ENCODE results near the gene MYO1F. TPM values are rescaled to one million over a fixed set of nuclear protein-coding genes. Genes with fewer than 3 reads are reported as not detected.

The MYO1F gene
- total RNA-seq, 1 experiment from 2014 or later = not detected

GRCh38 chr19:8610041-8610935 is 33.0 kb upstream of the MYO1F start, which contains the start of gene ADAMTS10:
ADAMTS10 (minus strand) TSS chr19:8610715; CDS start chr19:8605710, 5,005 bp downstream.
- BruUV-seq (replicated peaks) = no TSS peak
- Mint-ChIP-seq H3K36me3 (ENCODE audit: insufficient read depth, unreplicated experiment) (peaks cover 5% of the 10 kb centered on the region), H3K9me3 (ENCODE audit: low read depth, unreplicated experiment) (no peaks in the 10 kb centered on the region), H3K27me3 (ENCODE audit: unreplicated experiment) (peaks cover 53% of the 10 kb centered on the region), H3K27ac (ENCODE audit: unreplicated experiment) (no peak within 1 kb of the TSS), H3K4me1 (ENCODE audit: low read depth, unreplicated experiment) (peaks cover 11% of the 10 kb centered on the region), H3K4me3 (ENCODE audit: low read depth, unreplicated experiment) (peak within 1 kb of the TSS; percentile 53)
- no peak for TF ChIP-seq CTCF (IDR thresholded peaks at IDR 0.05; ENCODE audit: unreplicated experiment)
- intact Hi-C loops (cut with micrococcal nuclease; ENCODE audit: unreplicated experiment) = no loop called here
- no peak for DNase-seq
- CTCF ChIA-PET = no interaction called here

- peak overlapping the region; percentile 53 for H3K4me3 Mint-ChIP-seq (ENCODE audit: low read depth, unreplicated experiment)
- peaks cover 46% of the 10 kb centered on the region for H3K27me3 Mint-ChIP-seq (ENCODE audit: unreplicated experiment)
- no TSS peak for BruUV-seq (replicated peaks)
- H3K27ac Mint-ChIP-seq (ENCODE audit: unreplicated experiment) = no peak overlapping the region
- TF ChIP-seq CTCF (IDR thresholded peaks at IDR 0.05; ENCODE audit: unreplicated experiment) = no peak
- H3K4me1 Mint-ChIP-seq (ENCODE audit: low read depth, unreplicated experiment) = peaks cover 11% of the 10 kb centered on the region
- intact Hi-C loops (cut with micrococcal nuclease; ENCODE audit: unreplicated experiment) = no loop called here
- H3K36me3 Mint-ChIP-seq (ENCODE audit: insufficient read depth, unreplicated experiment) = peaks cover 5% of the 10 kb centered on the region
- no peaks in the 10 kb centered on the region for H3K9me3 Mint-ChIP-seq (ENCODE audit: low read depth, unreplicated experiment)
- CTCF ChIA-PET = no interaction called here
- DNase-seq = no peak
These were observed 32.2 kb upstream of the MYO1F start for GRCh38 chr19:8609279-8610040.

- peaks cover 5% of the 10 kb centered on the region for H3K36me3 Mint-ChIP-seq (ENCODE audit: insufficient read depth, unreplicated experiment)
- intact Hi-C loops (cut with micrococcal nuclease; ENCODE audit: unreplicated experiment) = no loop called here
- peaks cover 46% of the 10 kb centered on the region for H3K27me3 Mint-ChIP-seq (ENCODE audit: unreplicated experiment)
- no peak for TF ChIP-seq CTCF (IDR thresholded peaks at IDR 0.05; ENCODE audit: unreplicated experiment)
- peaks cover 11% of the 10 kb centered on the region for H3K4me1 Mint-ChIP-seq (ENCODE audit: low read depth, unreplicated experiment)
- CTCF ChIA-PET = no interaction called here
- DNase-seq = no peak
- BruUV-seq (replicated peaks) = no TSS peak
- no peak overlapping the region for H3K27ac Mint-ChIP-seq (ENCODE audit: unreplicated experiment)
- no peak overlapping the region for H3K4me3 Mint-ChIP-seq (ENCODE audit: low read depth, unreplicated experiment)
- H3K9me3 Mint-ChIP-seq (ENCODE audit: low read depth, unreplicated experiment) = no peaks in the 10 kb centered on the region
These were observed 31.7 kb upstream of the MYO1F start for GRCh38 chr19:8608941-8609278.

- TF ChIP-seq CTCF (IDR thresholded peaks at IDR 0.05; ENCODE audit: unreplicated experiment) = no peak
- no TSS peak for BruUV-seq (replicated peaks)
- H3K36me3 Mint-ChIP-seq (ENCODE audit: insufficient read depth, unreplicated experiment) = peaks cover 5% of the 10 kb centered on the region
- no peak overlapping the region for H3K27ac Mint-ChIP-seq (ENCODE audit: unreplicated experiment)
- no peak overlapping the region for H3K4me3 Mint-ChIP-seq (ENCODE audit: low read depth, unreplicated experiment)
- peaks cover 11% of the 10 kb centered on the region for H3K4me1 Mint-ChIP-seq (ENCODE audit: low read depth, unreplicated experiment)
- intact Hi-C loops (cut with micrococcal nuclease; ENCODE audit: unreplicated experiment) = no loop called here
- no peaks in the 10 kb centered on the region for H3K9me3 Mint-ChIP-seq (ENCODE audit: low read depth, unreplicated experiment)
- peaks cover 46% of the 10 kb centered on the region for H3K27me3 Mint-ChIP-seq (ENCODE audit: unreplicated experiment)
- CTCF ChIA-PET = no interaction called here
- no peak for DNase-seq
These were observed 30.1 kb upstream of the MYO1F start for GRCh38 chr19:8607386-8607785.

Measured in Calu3 (cell line).